LoVo (cell line): ENCODE data around the gene MPP2.
"Not testable (repeated sequence)": the region's sequence is repeated elsewhere in the genome, so short reads cannot be mapped to it uniquely, and the experiment has no call there.

Experiments
- DNase-seq: peaks from one replicate; pipeline ENCODE4 v3.0.0-alpha.2; 2016; ENCODE audit warnings: low spot score

Gene MPP2, protein sequence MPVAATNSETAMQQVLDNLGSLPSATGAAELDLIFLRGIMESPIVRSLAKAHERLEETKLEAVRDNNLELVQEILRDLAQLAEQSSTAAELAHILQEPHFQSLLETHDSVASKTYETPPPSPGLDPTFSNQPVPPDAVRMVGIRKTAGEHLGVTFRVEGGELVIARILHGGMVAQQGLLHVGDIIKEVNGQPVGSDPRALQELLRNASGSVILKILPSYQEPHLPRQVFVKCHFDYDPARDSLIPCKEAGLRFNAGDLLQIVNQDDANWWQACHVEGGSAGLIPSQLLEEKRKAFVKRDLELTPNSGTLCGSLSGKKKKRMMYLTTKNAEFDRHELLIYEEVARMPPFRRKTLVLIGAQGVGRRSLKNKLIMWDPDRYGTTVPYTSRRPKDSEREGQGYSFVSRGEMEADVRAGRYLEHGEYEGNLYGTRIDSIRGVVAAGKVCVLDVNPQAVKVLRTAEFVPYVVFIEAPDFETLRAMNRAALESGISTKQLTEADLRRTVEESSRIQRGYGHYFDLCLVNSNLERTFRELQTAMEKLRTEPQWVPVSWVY

DNA sequence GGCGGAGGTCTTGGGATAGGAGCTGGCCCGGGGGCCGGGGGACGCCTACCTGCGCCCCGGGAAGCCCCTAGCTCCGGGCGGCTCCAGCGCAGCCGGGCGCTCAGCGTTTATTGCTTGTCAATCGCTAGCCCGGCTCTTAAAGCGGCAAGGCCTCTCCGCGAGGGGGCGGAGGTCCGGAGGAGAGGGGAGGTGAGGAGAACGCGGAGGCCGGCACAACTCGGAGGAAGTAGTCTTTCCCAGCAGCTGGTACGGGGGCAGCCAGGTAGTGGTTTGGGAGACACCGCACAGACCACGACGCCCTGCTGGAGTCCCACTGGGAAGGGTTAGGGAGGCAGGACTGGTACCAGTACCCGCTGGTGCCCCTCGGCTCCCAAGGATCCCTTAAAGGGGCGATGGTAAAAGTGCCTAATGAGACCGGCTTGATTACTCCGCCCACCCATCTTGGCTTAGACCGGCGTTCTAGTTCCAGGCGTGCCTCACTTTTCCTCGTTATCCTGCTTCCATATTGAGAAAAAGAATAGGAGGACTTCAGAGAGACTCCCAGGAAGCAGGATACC is at the start of gene MPP2:
TSS of gene MPP2 (minus strand) at position 112 of the 557 bp plus-strand sequence. CDS start 3,076 bp downstream, outside the sequence.
- no peak for DNase-seq

DNA sequence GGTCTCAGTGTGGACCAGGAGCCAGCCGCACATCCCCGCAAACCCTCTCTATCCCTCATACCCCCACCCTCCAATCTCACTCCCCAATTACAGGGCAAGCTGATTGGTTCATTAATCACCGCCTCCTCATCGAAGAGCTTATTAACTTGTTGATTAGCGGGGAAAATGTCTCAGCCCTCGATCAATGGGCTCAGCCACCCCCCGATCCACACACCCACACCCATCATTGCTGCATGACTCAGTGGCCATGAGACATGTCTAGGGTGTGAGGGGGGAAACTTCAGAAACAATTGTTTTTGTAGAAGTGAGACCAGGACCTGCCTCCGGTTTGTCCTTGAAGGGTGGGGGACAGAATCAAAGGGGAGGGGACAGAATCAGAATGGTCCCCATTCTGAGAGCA is 48.9 kb upstream of the MPP2 start:
- DNase-seq = no peak

DNA sequence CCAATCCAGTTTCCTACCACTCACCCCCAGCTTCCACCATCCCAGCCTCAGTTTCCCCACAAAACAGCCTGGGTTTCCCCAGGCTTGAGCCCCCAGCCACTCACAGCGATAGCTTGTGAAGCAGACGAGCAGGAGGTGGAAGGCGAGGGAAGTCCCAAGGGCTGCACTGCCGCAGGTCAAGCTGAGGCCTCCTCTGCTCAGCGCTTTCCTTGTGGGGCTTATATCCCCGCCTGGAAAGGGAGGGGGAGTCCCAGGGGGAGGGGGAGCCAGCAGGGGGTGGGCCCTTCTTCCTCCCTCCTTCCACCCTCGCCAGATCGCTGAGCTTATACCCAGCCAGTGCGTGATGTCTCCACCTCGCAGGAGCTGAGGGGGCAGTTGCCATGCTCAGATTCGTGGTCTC is 46.4 kb upstream of the MPP2 start, which contains the start of gene PYY:
TSS of gene PYY (minus strand) at position 195 of the 400 bp plus-strand sequence. CDS start 457 bp downstream, outside the sequence.
- no peak for DNase-seq

DNA sequence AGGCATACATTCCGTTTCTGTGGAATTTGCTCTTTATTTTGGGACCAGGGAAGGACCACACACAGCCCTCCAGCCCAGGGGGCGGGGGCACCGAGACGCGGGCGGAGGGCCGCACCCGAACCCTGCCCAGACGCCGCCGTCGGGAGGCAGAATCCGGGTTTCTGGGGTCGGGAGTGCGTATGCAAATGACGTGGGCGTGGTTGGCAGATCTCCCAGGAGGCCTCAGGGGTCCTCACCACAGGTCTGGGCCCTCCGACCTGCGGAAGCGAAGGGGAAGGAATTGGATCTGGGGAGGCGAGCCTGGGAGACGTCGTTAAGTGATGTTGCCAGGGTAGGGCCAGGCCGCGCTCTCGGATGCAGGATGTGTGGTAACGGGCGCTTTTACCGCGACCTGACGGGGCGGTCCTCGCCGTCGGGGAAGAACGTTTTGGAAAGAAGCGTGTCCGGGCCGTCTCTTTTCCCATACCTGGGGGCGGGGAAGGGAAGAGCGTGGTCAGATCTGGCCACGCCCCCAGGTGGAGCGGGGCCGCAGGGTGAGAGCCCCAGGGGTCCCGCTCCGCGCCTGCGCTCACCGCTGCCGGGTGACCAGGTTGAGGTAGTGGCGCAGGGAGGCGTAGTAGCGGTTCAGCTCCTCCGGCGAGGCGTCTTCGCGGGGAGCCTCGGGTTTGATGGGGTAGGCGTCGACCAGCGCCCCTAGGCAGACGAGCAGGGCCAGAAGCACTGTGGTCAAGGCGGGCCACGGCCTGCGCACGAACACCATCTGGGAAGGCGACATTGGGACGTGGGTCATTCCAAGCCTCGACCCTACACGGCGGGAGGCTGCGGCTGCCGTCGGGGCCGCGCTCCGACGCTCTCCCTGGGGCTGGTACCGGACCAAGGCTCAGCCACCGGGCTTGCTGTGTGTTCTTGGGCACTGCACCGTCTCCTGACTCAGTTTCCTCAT is 45.7 kb upstream of the MPP2 start:
- DNase-seq = no peak

DNA sequence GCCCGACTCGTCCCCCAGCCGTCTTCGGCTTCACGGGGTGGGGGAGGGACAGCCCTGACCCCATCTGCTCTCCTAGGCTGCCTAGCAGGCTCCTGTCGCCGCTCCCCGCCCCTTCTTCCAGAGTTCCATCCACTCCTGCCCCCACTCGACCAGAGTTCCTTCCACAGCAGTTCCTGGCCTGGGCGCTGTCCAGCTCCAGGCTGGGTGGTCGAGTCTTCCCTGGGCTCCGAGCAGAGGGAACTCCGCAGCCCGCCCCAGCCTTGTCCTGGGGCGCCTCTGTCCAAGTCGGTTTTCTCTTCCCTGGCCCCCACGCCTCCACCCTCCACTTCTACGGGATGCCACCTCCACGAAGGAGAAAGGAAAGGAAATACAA is 45.0 kb upstream of the MPP2 start:
- no peak for DNase-seq

DNA sequence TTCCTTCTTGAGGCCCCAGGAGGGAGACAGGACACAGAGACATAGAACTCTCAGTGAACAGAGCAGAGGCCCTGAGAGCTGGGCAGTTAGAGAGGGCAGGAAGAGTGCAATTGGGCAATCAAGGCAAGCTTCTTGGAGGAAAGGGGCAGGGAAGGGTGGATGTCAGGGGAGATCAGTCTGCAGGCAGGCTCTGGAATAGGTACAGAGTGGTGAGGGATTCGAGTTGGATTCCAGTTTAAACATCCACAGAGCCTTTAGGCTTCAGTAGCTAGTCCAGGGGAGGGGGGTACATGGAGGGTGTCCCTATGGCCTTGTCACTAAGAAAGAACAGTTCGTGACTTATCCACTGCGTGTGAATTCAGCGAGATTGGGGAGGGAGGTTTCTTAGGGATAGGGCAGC is 44.4 kb upstream of the MPP2 start:
- DNase-seq = no peak

DNA sequence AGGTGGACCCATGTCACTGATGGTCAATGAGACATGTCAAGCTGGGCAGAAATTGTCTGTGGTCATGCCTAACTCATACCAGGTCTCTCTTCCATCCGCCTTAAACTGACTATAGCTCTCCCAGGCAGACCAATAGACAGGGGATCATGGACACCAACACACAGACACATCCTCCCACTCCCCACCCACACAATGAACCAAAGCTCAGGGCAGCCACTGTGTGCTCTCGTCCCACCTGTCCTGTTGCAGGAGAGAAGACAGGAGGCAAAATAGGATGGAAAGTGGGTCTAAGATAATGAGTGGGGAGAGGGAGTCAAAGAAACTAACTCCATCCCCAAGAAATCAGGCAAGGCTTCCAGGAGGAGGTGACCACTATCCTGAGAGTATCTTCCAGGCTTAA is 43.2 kb upstream of the MPP2 start:
- DNase-seq = no peak

DNA sequence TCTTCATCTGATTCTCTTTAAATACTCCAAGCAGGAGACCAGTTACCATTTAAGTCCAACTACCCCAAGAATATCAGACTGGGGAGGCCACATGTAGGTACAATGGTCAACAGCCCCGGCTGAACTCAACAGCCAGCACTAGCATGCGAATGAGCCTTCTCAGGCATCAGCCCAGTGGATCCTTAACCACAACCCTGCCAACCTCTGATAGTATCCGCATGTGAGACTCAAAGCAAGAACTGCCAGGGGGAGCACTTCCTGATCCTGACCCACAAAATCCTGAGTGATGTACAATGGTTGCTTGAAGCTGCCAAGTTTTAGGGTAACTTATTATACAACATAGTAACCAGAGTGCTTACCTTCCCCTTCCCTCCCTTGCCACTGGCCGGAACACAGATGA is 42.4 kb upstream of the MPP2 start:
- no peak for DNase-seq

DNA sequence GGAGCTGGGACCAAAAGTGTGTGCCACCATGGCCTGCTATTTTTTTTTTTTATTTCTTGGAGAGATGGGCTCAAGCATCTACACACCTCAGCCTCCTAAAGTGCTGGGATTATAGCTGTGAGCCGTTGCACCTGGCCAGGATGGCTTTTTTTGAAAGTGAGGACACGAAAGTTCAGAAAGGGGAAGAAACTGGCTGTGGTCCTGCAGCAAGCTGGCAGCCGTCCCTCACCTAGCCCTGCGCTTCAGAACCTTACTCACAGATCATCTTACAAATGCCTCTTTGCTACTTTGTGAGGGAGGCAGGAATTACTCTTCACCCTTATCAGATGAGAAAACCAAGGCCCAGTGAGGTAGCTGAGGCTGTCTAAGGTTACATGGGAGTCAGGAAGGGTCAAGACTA is 39.4 kb upstream of the MPP2 start:
- DNase-seq = no peak

DNA sequence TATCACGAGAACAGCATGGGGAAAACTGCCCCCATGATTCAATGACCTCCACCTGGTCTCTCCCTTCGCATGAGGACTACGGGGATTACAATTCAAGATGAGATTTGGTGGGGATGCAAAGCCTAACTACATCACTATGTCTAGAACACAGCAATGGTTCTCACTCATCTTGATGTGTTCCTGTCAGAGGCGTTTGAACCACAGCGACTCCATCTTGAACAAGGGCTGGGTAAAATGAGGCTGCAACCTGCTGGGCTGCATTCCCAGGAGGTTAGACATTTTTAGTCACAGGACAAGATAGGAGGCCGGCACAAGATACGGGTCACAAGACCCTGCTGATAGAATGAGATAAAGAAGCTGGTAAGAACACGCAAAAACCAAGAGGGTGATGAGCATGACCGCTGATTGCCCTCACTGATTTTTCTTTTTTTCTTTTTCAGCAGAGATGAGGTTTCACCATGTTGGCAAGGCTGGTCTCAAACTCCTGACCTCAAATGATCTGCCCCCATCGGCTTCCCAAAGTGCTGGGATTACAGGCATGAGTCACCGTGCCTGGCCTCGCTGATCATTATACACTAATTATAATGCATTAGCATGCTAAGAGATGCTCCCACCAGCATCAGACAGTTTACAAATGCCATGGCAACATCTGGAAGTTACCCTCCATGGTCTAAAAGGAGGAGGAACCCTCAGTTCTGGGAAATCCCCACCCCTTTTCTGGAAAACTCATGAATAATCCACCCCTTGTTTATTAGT is 37.9 kb upstream of the MPP2 start:
- no peak for DNase-seq

DNA sequence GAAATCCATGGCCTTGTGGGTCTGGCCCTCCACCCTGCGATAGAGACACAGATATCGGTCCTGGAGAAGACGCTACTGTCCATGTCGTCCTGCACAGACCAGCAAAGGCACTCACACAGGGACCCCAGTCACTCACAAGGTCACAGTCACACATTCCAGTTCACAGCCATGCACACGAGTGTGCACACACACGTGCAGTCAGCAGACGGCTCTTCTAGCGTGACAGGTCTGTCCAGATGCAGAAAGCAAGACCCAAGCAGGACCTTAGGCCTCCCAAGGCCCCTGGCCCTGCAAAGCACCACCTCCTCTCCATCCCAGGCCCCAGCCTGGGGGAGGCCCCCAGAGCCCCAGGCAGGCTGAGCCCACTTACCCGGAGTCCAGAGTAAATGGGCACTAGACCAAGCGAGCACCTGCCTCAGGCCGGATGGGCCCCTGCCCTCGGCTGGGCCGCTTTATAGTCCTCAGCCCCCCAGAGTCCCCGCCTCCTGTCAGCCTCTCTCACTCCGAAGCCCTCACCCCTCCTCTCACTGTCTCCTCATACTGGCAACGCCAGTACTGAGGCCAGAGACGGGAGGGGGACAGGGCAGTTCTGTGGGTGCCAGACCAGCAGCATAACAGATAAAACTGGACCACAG is 34.8 kb upstream of the MPP2 start, which contains the start of gene PPY:
TSS of gene PPY (minus strand) at position 426 of the 635 bp plus-strand sequence. CDS start 822 bp downstream, outside the sequence.
- no peak for DNase-seq

DNA sequence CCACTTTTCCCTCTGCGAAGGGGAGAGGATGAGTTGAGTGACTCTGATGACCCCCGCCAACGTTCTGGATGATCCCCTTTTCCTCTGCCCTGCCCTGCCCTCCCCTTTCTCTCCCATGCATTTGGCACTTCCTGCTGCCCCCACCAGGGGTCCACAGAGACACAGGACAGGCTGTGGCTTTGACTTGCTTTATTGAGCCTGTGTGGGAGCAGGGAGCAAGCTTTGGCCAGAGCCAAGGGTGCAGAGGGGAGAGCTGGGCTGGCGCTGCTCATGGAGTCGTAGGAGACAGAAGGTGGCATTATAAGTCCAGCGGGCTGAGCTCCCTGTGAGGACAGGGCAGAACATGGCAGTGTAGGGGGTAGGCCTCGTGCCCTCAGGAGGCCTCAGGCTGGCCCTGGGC is 33.3 kb upstream of the MPP2 start:
- peak; percentile 12 for DNase-seq

DNA sequence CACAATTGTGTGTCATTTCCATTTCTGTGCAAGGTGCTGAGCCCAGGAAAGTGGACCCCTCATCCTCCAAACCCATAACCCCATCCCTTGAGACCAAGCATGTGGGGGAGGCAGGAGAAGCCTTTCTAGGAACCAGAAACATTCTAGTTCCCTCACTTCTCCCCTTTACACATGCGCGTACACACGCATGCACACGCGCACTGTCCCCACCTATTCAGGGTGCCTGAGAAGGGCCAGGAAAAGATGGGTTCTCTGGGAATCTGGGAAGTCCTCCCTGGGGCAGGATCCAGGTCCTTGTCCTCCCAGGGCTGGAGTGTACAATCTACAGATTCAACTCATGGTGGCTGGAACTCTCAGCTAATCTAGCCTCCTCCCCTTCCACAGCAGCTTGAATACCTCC is 32.5 kb upstream of the MPP2 start:
- no peak for DNase-seq

DNA sequence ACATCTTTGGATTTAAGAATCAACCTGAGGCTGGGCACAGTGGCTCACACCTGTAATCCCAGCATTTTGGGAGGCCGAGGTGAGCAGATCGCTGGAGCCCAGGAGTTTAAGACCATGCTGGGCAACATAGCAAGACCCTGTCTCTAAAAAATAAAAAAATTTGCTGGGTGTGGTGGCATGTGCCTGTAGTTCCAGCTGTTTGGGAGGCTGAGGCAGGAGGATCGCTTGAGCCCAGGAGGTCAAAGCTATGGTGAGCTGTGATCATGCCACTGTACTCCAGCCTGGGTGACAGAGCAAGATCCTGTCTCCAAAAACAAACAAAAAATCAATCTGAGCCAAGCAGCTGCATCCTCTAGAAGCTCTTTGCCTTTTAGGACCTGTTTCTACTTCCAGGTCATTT is 32.1 kb upstream of the MPP2 start:
- DNase-seq = not testable (repeated sequence)

DNA sequence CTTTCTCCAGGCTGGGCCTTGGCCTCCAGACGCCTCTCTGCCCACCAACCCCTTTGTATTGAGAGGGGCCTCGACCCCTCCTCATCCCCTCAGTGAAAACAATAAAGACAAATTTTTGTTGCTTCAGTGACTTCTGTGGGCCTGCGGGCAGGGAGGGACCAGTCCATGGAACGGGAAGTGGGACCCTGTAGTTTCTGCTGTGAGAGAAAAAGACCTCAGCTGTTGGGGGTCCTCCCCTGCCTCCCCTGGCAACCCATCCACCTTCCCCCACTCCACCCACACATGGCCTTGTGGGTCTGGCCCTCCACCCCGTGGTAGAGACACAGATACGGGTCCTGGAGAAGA is 31.5 kb upstream of the MPP2 start:
- DNase-seq = no peak

DNA sequence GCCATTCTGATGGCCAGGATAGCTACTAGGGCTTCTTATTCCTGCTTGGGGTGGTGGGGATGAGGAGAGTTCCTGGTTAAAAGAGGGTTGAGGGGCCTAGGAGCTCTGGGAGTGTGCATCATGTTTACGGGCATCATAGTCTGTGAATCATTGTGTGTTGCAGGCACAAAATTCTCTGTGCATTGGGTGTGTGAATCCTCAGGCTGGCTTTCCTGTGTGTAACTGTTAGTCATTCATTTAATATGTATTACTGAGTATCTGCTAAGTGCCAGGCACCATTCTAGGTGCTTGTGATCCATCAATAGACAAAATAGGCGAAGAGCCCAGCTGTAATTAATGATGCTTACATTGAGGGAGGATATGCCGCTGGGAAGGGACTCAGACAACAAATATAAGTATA is 29.1 kb upstream of the MPP2 start:
- no peak for DNase-seq

DNA sequence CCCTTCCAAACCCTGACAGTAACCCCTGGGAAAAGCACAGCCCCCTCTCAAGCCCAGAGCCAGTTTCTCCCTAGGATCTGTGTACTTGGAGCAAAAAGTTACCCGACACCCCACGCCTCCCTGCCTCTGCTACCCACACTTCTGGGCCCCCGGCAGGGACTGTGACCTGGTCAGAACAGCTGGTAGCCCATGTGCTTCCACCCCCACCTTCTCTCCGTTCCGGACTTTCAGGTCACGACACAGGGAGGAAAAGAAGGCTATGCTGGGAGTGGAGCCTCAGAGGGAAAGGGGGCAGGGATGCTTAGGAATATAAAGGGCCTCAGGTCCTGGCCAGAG is 28.6 kb upstream of the MPP2 start:
- DNase-seq = no peak

DNA sequence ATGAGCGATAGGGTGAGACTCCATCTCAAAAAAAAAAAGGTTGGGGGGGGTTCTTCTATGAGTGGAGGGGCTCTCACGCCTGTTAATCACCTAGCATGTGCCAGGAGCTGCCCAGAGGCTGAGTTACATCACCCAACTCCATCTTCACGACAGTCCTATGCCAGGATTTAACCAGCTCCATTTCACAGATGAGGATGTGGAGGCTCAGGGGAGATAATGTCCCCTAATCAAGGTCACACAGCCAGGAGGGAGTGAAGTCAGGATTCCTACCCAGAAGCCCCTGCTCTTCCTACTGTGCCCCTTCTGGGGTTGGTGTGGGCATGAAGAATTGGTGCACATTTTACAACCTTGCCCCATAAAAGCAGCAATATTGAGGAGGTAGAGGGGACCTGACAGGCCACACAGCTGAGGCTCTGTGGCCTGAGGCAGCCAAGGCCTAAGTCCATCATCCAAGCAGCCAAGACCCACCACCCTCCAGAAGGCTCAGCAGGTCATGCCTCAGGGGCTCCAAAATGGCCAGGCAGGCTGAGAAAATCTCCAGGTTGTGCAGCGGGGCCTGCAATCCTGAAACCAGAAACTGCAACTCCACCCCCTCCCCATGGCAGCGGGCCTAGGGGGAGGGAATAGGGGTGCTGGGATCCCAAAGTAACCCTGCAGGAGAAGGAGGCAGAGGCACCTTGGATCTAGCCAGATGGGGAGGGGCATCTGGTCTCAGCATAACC is 28.0 kb upstream of the MPP2 start:
- no peak for DNase-seq

DNA sequence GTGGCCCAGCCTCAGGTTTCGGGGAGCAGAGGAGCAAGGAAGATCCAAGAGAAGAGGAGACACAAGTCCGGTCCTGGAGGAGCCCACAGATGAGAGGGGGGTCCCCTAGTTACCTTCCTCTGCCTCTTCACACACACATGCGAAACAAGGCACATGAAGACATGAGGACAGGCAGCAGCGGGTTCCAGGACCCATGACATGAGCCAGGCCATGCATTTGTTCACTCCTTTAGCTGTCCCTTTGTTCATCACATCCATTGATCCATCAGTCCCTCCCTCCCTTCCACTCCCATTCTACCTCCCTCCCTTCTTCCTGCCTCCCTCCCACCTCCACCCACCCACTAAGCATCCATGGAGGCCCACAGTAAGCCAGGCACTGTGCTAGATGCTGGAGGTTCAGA is 25.6 kb upstream of the MPP2 start:
- no peak for DNase-seq

DNA sequence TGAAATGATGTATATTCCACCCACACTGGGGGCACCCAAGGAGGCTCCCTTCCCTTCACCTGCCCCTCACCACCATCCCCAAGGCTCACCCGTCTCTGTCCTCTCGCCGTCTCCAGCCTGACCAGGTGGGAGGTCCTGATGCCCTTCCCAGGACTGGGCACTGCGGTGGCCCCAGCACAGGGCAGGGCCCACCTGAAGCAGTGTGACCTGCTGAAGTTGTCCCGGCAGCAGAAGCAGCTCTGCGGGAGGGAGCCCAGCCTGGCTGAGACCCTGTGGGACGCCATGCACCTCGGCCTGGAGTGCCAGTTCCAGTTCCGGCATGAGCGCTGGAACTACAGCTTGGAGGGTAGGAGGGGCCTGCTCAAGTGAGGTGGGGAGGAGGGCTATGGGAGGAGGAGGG is 25.0 kb upstream of the MPP2 start:
- no peak for DNase-seq
